ENCODE measurements around the gene ANXA5.
"Not testable (repeated sequence)": the region's sequence is repeated elsewhere in the genome, so short reads cannot be mapped to it uniquely, and the experiment has no call there.

The ANXA5 gene

DNA sequence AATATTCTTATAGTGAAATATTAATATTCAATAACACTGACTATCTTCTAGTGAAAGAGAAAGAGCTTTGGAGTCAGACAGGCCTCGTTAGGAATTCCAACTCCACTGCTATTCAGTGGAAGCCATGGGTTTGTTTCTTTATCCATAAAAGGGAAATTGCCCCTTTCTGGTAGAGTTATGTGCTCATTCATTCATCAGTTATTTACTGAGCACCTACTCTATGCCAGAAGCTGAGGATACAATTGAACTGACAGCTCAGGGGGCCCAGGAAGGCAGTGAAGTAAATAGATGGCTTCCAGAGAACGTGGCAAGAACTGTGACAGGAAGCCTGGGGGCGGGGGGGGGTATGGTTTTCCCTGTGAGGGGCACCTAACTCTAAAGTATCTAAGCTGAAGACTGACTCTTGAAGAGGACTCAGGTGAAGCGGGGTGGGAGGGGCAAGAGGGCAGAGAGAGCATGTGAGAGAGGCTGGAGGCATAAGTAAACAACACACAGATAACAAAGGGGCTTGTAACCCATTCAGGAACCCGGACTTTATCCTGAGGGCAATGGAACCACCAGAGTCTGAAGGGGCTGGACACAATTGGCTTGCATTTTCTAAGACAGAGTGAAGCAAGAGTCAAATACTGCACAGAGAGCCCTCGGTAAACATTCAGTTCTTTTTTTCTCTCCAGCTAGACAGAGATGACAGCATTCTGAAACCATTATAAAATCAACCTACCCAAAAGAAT, 20.3 kb downstream of the ANXA5 start:
- DNase-seq: no peak

DNA sequence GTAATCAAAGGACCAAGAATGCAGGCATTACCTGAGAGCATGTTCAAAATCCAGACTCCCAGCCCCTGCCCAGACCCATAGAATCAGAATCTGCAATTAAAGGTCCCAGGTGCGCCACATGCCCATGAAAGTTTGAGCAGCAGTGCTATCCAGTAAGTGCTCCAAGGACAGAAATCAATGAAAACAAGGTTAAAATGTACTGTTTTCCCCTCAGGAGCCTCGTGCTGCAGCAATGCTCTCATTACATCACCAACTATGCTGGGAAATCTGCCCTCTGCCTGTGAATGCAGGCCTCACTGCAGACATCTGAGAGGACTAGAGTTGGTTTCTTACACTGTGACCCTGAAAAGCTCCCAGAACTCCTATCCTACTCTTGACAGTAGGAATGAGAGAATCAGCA, 21.1 kb downstream of the ANXA5 start:
- DNase-seq: no peak

GRCh38 chr4:121674696-121675095, 22.1 kb downstream of the ANXA5 start:
- no peak for DNase-seq

DNA sequence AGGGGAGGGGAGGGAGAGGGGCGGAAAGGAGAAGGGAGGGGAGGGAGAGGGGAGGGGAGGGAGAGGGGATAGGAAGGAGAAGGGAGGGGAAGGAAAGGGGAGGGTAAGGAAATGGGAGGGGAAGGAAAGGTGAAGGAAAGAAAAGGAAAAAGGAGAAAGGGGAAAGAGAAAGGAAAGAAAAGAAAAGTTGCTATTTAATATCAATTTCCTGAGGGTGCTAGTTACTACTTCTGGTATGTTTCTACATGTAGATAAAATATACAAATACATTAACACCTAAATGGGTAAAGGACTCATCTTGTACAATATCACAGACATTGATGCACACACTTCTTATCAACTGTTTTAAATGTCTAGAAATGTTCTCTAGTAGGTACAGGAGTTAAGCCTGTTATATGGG, 22.6 kb downstream of the ANXA5 start:
- DNase-seq: no peak

- no peak for DNase-seq
These were observed 27.6 kb downstream of the ANXA5 start for GRCh38 chr4:121669163-121669550.

- DNase-seq: no peak
These were observed 28.2 kb downstream of the ANXA5 start for GRCh38 chr4:121668368-121669162.

GRCh38 chr4:121666091-121666679, 30.6 kb downstream of the ANXA5 start:
- DNase-seq: no peak

DNA sequence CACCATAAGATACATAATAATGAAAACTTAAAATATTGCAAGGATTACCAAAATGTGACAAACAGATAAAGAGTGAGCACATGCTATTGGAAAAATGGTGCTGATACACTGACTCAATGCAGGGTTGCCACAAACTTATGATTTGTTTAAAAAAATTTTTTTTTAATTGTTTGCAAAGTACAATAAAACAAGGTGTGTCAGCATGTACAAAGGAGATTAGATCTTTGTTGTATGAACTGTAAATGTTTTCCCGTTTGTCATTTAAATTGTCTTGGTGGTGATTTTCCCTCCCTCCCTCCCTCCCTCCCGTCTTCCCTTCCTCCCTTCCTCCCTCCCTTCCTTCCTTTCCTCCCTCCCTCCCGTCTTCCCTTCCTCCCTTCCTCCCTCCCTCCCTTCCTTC, 31.4 kb downstream of the ANXA5 start:
- DNase-seq: no peak

GRCh38 chr4:121662225-121662624, 34.6 kb downstream of the ANXA5 start:
- no peak for DNase-seq

GRCh38 chr4:121660175-121660933, 36.4 kb downstream of the ANXA5 start:
- DNase-seq: not testable (repeated sequence)

- no peak for DNase-seq
These were observed 38.7 kb downstream of the ANXA5 start for GRCh38 chr4:121658125-121658524.

DNA sequence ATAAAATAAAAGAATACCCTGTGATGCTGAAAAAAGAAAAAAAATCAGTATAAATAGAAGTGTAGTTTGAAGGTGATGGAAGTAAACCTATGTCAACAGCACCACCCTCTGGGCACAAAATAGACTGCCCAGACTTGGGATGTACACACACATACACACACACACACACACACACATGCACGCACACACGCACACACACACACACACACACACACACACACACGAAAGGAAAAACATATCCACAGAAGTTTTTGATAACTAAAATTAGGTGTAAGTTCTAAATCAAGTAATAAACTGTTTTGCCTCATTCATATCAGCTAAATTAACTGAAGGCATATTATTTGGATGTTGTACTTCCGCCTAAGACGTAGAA, 40.5 kb downstream of the ANXA5 start:
- peak; percentile 26 for DNase-seq

GRCh38 chr4:121655320-121656268, 41.2 kb downstream of the ANXA5 start:
- no peak for DNase-seq

- no peak for DNase-seq
These were observed 42.0 kb downstream of the ANXA5 start for GRCh38 chr4:121654738-121655137.

GRCh38 chr4:121653986-121654385, 42.8 kb downstream of the ANXA5 start:
- no peak for DNase-seq

- DNase-seq: no peak
These were observed 43.6 kb downstream of the ANXA5 start for GRCh38 chr4:121653214-121653613.

DNA sequence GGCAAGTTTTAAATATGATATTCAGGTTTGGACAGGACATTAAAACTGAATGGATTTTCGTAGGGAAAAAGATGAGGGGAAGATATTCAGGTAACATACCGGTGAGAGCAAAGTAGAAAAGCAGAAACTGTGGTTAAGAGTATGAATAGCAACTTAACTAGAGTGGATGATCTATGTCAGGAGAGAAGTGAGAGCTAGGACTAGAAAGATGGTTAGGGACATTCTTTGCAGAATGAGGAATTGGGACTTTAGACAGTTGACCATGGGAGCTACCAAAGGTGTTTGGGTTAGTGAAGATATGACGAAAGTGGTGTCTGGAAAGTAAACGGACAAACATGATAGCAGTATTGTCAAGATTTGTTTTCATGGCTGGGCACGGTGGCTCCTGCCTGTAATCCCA, 45.2 kb downstream of the ANXA5 start:
- no peak for DNase-seq

- DNase-seq: no peak
These were observed 46.0 kb downstream of the ANXA5 start for GRCh38 chr4:121650741-121651140.

GRCh38 chr4:121648516-121648915, 48.3 kb downstream of the ANXA5 start:
- DNase-seq: no peak

- DNase-seq: no peak
These were observed 53.7 kb downstream of the ANXA5 start for GRCh38 chr4:121642876-121643585.

DNA sequence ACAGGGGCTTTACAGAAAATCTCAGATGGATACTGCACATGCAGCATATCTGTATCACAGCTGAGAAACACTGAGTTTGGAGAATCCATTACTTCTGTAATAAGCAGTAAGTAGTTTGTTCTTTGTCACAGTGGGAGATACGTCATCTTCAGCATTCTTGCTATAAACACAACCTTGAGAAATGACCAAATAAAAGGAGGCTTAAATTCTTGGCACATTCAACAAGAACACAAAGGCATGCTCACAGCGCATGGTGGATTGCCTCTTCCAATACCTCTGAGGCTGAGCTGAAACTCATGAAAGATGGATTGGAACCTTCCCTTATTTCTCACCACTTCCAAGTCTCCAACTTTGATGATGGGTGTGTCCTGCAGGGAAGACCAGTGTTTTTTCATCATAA, 54.5 kb downstream of the ANXA5 start:
- DNase-seq: no peak

GRCh38 chr4:121633653-121634052, 63.1 kb downstream of the ANXA5 start:
- DNase-seq: no peak
